Measurements from ENCODE around the gene TACR1.

Gene TACR1

DNA sequence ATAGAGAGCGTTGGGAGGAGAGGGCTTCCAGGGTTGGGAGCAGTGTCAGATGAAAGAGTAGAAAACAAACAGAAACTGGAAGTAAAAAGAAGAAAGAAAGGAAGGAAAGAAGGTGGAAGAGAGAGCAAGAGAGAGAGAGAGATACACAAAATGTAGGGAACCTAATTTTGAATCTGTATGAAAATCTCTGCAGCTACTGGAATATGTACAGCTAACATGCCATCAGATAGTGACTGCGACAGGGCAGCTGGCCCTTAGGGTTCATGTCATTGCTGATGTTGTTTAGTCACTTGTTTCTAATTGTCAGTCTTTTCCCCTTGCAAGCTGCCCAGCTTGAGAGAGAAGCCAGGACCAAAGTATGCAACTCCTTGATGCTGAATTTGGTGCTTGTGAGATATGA lies 155.0 kb downstream of the TACR1 start:
- Mint-ChIP-seq H3K4me3 (no peak overlapping the region), H3K9me3 (no peaks in the 10 kb centered on the region), H3K36me3 (ENCODE audit: low read depth) (no peaks in the 10 kb centered on the region), H3K4me1 (ENCODE audit: low read depth) (peaks cover 5% of the 10 kb centered on the region), H3K27me3 (no peaks in the 10 kb centered on the region), H3K27ac (no peak overlapping the region)
- no peak for DNase-seq

- H3K27me3 Mint-ChIP-seq = no peaks in the 10 kb centered on the region
- no peak for DNase-seq
- peaks cover 5% of the 10 kb centered on the region for H3K4me1 Mint-ChIP-seq (ENCODE audit: low read depth)
- H3K4me3 Mint-ChIP-seq = no peak overlapping the region
- no peaks in the 10 kb centered on the region for H3K36me3 Mint-ChIP-seq (ENCODE audit: low read depth)
- H3K27ac Mint-ChIP-seq = no peak overlapping the region
- H3K9me3 Mint-ChIP-seq = no peaks in the 10 kb centered on the region
Measured at GRCh38 chr2:75042823-75043222, 156.5 kb downstream of the TACR1 start.

GRCh38 chr2:75041731-75042600 lies 157.4 kb downstream of the TACR1 start:
- peaks cover 5% of the 10 kb centered on the region for H3K4me1 Mint-ChIP-seq (ENCODE audit: low read depth)
- H3K27ac Mint-ChIP-seq = no peak overlapping the region
- no peaks in the 10 kb centered on the region for H3K27me3 Mint-ChIP-seq
- DNase-seq = no peak
- no peak overlapping the region for H3K4me3 Mint-ChIP-seq
- H3K9me3 Mint-ChIP-seq = no peaks in the 10 kb centered on the region
- H3K36me3 Mint-ChIP-seq (ENCODE audit: low read depth) = no peaks in the 10 kb centered on the region

- Mint-ChIP-seq H3K4me1 (ENCODE audit: low read depth) (peaks cover 5% of the 10 kb centered on the region), H3K27me3 (no peaks in the 10 kb centered on the region), H3K4me3 (no peak overlapping the region), H3K36me3 (ENCODE audit: low read depth) (no peaks in the 10 kb centered on the region), H3K9me3 (no peaks in the 10 kb centered on the region), H3K27ac (no peak overlapping the region)
- no peak for DNase-seq
Measured at GRCh38 chr2:75041226-75041625, 158.1 kb downstream of the TACR1 start.

GRCh38 chr2:75035444-75036353 lies 163.6 kb downstream of the TACR1 start:
- no peaks in the 10 kb centered on the region for H3K36me3 Mint-ChIP-seq (ENCODE audit: low read depth)
- H3K27me3 Mint-ChIP-seq = no peaks in the 10 kb centered on the region
- no peak for DNase-seq
- peaks cover 1% of the 10 kb centered on the region for H3K4me1 Mint-ChIP-seq (ENCODE audit: low read depth)
- H3K27ac Mint-ChIP-seq = no peak overlapping the region
- no peak overlapping the region for H3K4me3 Mint-ChIP-seq
- no peaks in the 10 kb centered on the region for H3K9me3 Mint-ChIP-seq

DNA sequence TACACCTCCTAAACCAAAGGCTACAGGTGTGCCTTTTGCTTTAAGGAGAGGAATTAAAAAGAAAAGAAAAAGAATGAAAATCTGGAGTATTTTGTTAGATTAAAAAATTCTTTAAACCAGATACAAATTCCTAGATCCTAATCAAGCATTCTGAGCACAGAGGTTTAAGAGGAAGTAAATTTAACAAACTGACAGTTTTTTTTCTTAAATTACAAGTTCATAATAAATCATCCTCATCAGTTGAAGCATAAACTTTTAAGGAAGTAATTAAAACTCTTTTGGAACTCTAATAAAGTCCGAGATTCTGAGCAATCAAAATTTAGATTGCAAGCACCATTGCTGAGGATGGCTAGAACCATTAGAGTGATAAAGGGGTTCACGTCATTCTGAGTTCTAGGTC lies 165.8 kb downstream of the TACR1 start:
- Mint-ChIP-seq H3K36me3 (ENCODE audit: low read depth) (no peaks in the 10 kb centered on the region), H3K4me1 (ENCODE audit: low read depth) (peaks cover 4% of the 10 kb centered on the region), H3K4me3 (no peak overlapping the region), H3K27me3 (no peaks in the 10 kb centered on the region), H3K27ac (no peak overlapping the region), H3K9me3 (no peaks in the 10 kb centered on the region)
- DNase-seq = no peak

- H3K27ac Mint-ChIP-seq = no peak overlapping the region
- DNase-seq = no peak
- H3K4me3 Mint-ChIP-seq = no peak overlapping the region
- no peaks in the 10 kb centered on the region for H3K27me3 Mint-ChIP-seq
- H3K4me1 Mint-ChIP-seq (ENCODE audit: low read depth) = peaks cover 4% of the 10 kb centered on the region
- H3K36me3 Mint-ChIP-seq (ENCODE audit: low read depth) = no peaks in the 10 kb centered on the region
- no peaks in the 10 kb centered on the region for H3K9me3 Mint-ChIP-seq
Measured at GRCh38 chr2:75031906-75032803, 167.2 kb downstream of the TACR1 start.

- Mint-ChIP-seq H3K27ac (no peak overlapping the region), H3K9me3 (no peaks in the 10 kb centered on the region)
Measured at GRCh38 chr2:75031171-75031570, 168.1 kb downstream of the TACR1 start.

GRCh38 chr2:75030218-75031009 lies 168.9 kb downstream of the TACR1 start:
- Mint-ChIP-seq H3K36me3 (ENCODE audit: low read depth) (no peaks in the 10 kb centered on the region), H3K9me3 (no peaks in the 10 kb centered on the region), H3K4me1 (ENCODE audit: low read depth) (peaks cover 4% of the 10 kb centered on the region), H3K27ac (no peak overlapping the region), H3K4me3 (no peak overlapping the region), H3K27me3 (no peaks in the 10 kb centered on the region)
- no peak for DNase-seq

More at GRCh38 chr2:75031171-75031570, 168.1 kb downstream of the TACR1 start:
- Mint-ChIP-seq H3K36me3 (ENCODE audit: low read depth) (no peaks in the 10 kb centered on the region), H3K4me3 (no peak overlapping the region), H3K27me3 (no peaks in the 10 kb centered on the region), H3K4me1 (ENCODE audit: low read depth) (peaks cover 4% of the 10 kb centered on the region)
- DNase-seq = no peak

DNA sequence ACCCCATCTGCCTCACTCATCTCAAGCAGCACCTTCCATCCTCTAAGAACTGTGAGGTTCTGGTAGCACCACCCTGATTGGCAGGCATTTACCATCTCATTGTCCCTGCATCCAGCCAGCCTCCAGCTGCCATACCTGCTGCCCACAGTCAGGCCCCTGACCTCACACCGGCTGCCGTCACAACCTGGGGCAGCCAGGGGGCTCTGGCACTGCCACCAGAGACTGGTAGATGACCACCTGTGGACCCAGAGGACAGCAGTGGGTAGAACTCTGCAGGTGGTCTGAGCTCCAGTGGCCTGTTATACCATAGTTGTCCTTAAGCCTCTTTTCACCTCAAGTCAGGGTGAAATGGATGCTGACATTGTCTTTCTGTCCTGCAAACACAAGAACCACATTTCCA lies 171.4 kb downstream of the TACR1 start:
- Mint-ChIP-seq H3K27me3 (no peaks in the 10 kb centered on the region), H3K4me1 (ENCODE audit: low read depth) (peaks cover 4% of the 10 kb centered on the region), H3K9me3 (no peaks in the 10 kb centered on the region), H3K36me3 (ENCODE audit: low read depth) (no peaks in the 10 kb centered on the region), H3K4me3 (no peak overlapping the region), H3K27ac (no peak overlapping the region)
- no peak for DNase-seq

DNA sequence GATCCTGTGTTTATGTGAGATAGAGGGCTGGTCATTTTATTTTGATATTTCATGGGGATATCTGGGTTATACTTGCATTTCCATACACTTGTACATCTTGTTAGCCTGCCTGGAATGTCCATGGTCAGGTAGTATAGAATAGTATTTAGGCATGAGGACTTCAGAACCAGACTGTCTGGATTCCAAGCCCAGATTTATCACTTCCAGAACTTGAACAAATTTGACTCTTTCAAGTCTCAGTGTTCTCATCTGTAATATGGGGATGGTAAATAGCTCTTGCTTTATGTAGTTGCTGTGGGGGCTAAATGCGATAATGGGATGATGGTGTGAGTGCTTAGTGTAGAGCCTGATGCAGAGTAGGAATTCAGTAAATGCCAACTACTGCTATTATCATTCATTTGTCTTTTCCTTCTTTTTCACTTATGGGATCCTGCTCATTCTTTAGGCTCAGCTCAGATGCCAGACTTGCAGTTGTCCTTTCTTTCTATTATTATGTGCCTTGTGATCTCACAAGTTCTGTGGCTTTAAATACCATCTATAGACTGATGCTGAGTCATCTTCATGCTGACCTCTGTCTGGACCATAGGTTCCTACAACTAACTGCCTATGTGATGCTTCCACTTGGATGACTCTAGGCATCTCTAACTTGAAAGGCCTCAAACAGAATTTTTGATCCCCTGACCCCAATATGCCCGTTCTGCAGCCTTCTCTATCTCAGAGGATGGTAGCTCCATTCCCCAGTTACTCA lies 173.5 kb downstream of the TACR1 start:
- H3K4me1 Mint-ChIP-seq (ENCODE audit: low read depth) = peaks cover 4% of the 10 kb centered on the region
- no peak for DNase-seq
- no peaks in the 10 kb centered on the region for H3K27me3 Mint-ChIP-seq
- no peak overlapping the region for H3K27ac Mint-ChIP-seq
- H3K4me3 Mint-ChIP-seq = no peak overlapping the region
- no peaks in the 10 kb centered on the region for H3K36me3 Mint-ChIP-seq (ENCODE audit: low read depth)
- H3K9me3 Mint-ChIP-seq = no peaks in the 10 kb centered on the region

DNA sequence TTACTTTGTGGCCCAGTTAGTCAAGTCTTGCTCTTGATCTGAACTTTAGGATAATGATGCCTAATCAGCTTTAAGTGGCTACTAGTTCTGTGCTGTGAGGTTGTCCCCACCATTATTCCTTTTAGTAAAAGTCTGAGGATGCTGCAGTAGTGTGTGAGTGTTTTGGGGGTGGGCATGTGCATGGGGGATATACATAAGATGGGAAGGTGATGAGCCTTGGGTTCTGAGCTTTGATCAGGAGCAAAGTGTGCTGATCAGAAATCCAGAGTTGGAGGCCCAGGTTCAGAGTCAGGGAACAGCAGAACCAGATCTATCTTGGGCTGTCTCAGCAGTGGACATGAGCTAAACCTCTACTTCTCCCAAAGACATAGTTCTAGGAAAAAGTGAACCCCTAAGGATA lies 174.1 kb downstream of the TACR1 start:
- no peaks in the 10 kb centered on the region for H3K9me3 Mint-ChIP-seq
- no peak overlapping the region for H3K27ac Mint-ChIP-seq
- DNase-seq = no peak
- H3K4me3 Mint-ChIP-seq = no peak overlapping the region
- H3K36me3 Mint-ChIP-seq (ENCODE audit: low read depth) = no peaks in the 10 kb centered on the region
- no peaks in the 10 kb centered on the region for H3K27me3 Mint-ChIP-seq
- H3K4me1 Mint-ChIP-seq (ENCODE audit: low read depth) = no peaks in the 10 kb centered on the region

Data from activated T-cell treated with anti-CD3 and anti-CD28 coated beads, Interleukin-2, amount 50 U/mL, for 24 hours (primary cell).